Testis (tissue), 2 donors: ENCODE measurements around the gene DLG2.

Experiments used
- POLR2A ChIP-seq: fragments of 450-650 bp; IDR thresholded peaks from one replicate; pipeline ENCODE4 v1.6.1; 2017; ENCODE audit warnings: antibody characterized with exemption, mild to moderate bottlenecking, moderate library complexity
- TF ChIP-seq, protein P1 (sequence below), 3 experiments: fragments of 450-650 bp in 2 of 3; fragments of 200-600 bp in 1 of 3; sonication (generic) in 1 of 3; IDR thresholded peaks; one replicate each; pipeline ENCODE4 v1.5.1; 2016 to 2019; ENCODE audit warnings: antibody characterized with exemption in 3 of 3, mild to moderate bottlenecking in 2 of 3, moderate library complexity in 1 of 3

- TF ChIP-seq, protein P1, sequence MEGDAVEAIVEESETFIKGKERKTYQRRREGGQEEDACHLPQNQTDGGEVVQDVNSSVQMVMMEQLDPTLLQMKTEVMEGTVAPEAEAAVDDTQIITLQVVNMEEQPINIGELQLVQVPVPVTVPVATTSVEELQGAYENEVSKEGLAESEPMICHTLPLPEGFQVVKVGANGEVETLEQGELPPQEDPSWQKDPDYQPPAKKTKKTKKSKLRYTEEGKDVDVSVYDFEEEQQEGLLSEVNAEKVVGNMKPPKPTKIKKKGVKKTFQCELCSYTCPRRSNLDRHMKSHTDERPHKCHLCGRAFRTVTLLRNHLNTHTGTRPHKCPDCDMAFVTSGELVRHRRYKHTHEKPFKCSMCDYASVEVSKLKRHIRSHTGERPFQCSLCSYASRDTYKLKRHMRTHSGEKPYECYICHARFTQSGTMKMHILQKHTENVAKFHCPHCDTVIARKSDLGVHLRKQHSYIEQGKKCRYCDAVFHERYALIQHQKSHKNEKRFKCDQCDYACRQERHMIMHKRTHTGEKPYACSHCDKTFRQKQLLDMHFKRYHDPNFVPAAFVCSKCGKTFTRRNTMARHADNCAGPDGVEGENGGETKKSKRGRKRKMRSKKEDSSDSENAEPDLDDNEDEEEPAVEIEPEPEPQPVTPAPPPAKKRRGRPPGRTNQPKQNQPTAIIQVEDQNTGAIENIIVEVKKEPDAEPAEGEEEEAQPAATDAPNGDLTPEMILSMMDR (IDR thresholded peaks at IDR 0.05), result no peak
- TF ChIP-seq POLR2A, result no peak
These were observed 1066.9 kb downstream of the DLG2 start for GRCh38 chr11:84560206-84560605.
